ENCODE measurements around the gene SLC4A3.

DNA sequence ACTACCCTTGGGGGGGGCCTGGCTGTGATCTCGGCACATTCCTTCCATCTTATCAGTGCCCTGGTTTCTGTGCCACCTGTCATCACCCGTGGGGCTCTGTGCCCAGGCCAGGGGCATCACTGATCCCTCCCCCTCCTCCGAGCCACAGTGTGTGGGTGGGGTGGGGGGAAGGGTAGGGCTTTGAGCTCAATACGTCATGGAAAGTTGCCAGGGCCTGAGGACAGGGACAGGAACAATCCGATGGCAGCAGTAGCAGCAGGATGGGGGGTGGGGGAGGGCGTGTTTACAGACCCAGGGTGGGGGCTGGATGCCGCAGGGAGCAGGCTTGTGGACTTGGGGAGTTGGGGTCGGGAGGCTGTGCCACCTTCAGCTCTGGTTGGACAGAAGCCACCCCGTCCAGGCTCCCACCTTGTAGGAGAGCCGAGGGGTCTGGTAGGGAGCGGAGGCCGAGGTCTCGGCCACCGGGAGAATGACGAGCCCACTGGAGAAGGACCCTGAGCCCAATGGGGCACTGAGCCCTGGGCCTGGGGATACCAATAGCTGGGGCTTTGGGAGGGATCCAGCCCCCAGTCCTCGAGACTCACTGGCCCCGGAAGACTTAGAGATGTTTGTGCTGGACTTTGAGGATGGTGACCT, 3.5 kb downstream of the SLC4A3 start:
- TF ChIP-seq POLR2A (IDR thresholded peaks at IDR 0.05) (no peak), POLR2AphosphoS5 (IDR thresholded peaks at IDR 0.05; ENCODE audit: insufficient read depth in 1 of 2, low read depth in 1 of 2) (no peak)
- TF ChIP-seq, protein P1, sequence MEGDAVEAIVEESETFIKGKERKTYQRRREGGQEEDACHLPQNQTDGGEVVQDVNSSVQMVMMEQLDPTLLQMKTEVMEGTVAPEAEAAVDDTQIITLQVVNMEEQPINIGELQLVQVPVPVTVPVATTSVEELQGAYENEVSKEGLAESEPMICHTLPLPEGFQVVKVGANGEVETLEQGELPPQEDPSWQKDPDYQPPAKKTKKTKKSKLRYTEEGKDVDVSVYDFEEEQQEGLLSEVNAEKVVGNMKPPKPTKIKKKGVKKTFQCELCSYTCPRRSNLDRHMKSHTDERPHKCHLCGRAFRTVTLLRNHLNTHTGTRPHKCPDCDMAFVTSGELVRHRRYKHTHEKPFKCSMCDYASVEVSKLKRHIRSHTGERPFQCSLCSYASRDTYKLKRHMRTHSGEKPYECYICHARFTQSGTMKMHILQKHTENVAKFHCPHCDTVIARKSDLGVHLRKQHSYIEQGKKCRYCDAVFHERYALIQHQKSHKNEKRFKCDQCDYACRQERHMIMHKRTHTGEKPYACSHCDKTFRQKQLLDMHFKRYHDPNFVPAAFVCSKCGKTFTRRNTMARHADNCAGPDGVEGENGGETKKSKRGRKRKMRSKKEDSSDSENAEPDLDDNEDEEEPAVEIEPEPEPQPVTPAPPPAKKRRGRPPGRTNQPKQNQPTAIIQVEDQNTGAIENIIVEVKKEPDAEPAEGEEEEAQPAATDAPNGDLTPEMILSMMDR (IDR thresholded peaks at IDR 0.05) = no peak

All from vagina (tissue), 2 donors.